HepG2 (cell line): Measurements from ENCODE around the gene ITPR1. TPM values are rescaled to one million over a fixed set of nuclear protein-coding genes. Genes with fewer than 3 reads are reported as not detected.
A peak's percentile ranks its signal among the peaks of the same experiment; 100 is the strongest.

Source experiments
- ATAC-seq: fragments of 200-7000 bp; cut with Tn5 transposase; 3 replicates; pipeline ENCODE4 v1.9.1; 2020; ENCODE audit warnings: mild to moderate bottlenecking, moderate library complexity
- BruUV-seq: library from RNA; stranded (reverse); fragments of 400-500 nt; replicated peaks from 2 replicates; lab custom pipeline; 2021; lab: Mats Ljungman, UMichigan
- CTCF ChIA-PET: fragments of 300-600 bp; formaldehyde crosslinking; extraction: SDS; loops from one replicate; lab custom pipeline; 2021; ENCODE audit warnings: low total read pairs, inconsistent platforms, low intra/inter-chr PET ratio; lab: Yijun Ruan, JAX
- POLR2A ChIA-PET: fragments of 350-600 bp; sonication (Branson Sonifier 250); formaldehyde crosslinking; loops from one replicate; lab custom pipeline; 2020; ENCODE audit warnings: antibody characterized with exemption, inconsistent platforms; lab: Yijun Ruan, JAX
- DNase-seq: peaks from one replicate; pipeline ENCODE4 v3.0.0-alpha.2; 2015; ENCODE audit warnings: low spot score
- FAIRE-seq: peaks from 3 replicates; lab custom pipeline; 2011; peaks lifted over from hg19 to GRCh38; lab: Jason Lieb, UNC
- H2AFZ ChIP-seq: one replicate; pipeline ENCODE4 v1.6.1; 2011; ENCODE audit warnings: low read length, inconsistent platforms
- H3K27ac ChIP-seq: fragments of 300-600 bp; 3 replicates; pipeline ENCODE4 v1.8.0; 2011; ENCODE audit warnings: mixed run types, mild to moderate bottlenecking, mixed read lengths, low read length, inconsistent platforms; ENCODE audit not compliant: insufficient read depth; ENCODE audit errors: extremely low read length
- H3K27me3 ChIP-seq, 2 experiments: fragments of 200-600 bp in 1 of 2; 2 replicates in 1 of 2; 3 replicates in 1 of 2; pipeline versions ENCODE4 v1.6.0 to v1.8.0; 2011; ENCODE audit warnings: low read length in 2 of 2, mild to moderate bottlenecking in 2 of 2, moderate library complexity in 2 of 2, inconsistent platforms in 1 of 2; ENCODE audit not compliant: insufficient read depth in 2 of 2, control insufficient read depth in 1 of 2
- H3K36me3 ChIP-seq, 2 experiments: fragments of 200-600 bp in 1 of 2; replicated peaks in 1 of 2; 2 replicates in 1 of 2; 3 replicates in 1 of 2; pipeline versions ENCODE4 v1.5.1 to v1.8.0; 2011; ENCODE audit warnings: low read length in 2 of 2, inconsistent platforms in 1 of 2; ENCODE audit not compliant: insufficient read depth in 2 of 2, control insufficient read depth in 1 of 2
- H3K4me1 ChIP-seq: 2 replicates; pipeline ENCODE4 v1.5.1; 2012; ENCODE audit warnings: low read length, inconsistent platforms; ENCODE audit not compliant: insufficient read depth
- H3K4me2 ChIP-seq: 2 replicates; pipeline ENCODE4 v1.6.0; 2011; ENCODE audit warnings: low read depth, low read length, inconsistent platforms
- H3K4me3 ChIP-seq, 3 experiments: fragments of 200-600 bp in 1 of 3; sonication (generic), shearing (Covaris generic) in 1 of 3; replicated peaks in 1 of 3; 2 replicates each; pipeline ENCODE4 v1.5.1; 2011 to 2016; ENCODE audit warnings: low read length in 3 of 3, inconsistent platforms in 2 of 3, low read depth in 2 of 3, mild to moderate bottlenecking in 2 of 3, control low read depth in 1 of 3, mixed read lengths in 1 of 3; ENCODE audit not compliant: insufficient read depth in 1 of 3
- H3K79me2 ChIP-seq: one replicate; pipeline ENCODE4 v1.6.1; 2011; ENCODE audit warnings: low read length, inconsistent platforms; ENCODE audit not compliant: insufficient read depth
- H3K9ac ChIP-seq: 2 replicates; pipeline ENCODE4 v1.6.0; 2011; ENCODE audit warnings: mild to moderate bottlenecking, low read depth, low read length, inconsistent platforms; ENCODE audit not compliant: insufficient read depth
- H3K9me3 ChIP-seq: 2 replicates; pipeline ENCODE4 v1.5.1; 2012; ENCODE audit warnings: mild to moderate bottlenecking, low read length
- H4K20me1 ChIP-seq: 2 replicates; pipeline ENCODE4 v1.6.0; 2011; ENCODE audit warnings: inconsistent platforms, mild to moderate bottlenecking, low read length, moderate library complexity; ENCODE audit not compliant: insufficient read depth
- AGO1 ChIP-seq: fragments of 200-400 bp; formaldehyde crosslinking; IDR thresholded peaks from 2 replicates; pipeline ENCODE4 v1.6.1; 2017; ENCODE audit warnings: mild to moderate bottlenecking, low read depth, low read length, moderate library complexity; ENCODE audit not compliant: poor library complexity, severe bottlenecking
- BATF2 ChIP-seq: sonication (generic); formaldehyde crosslinking; IDR thresholded peaks from 2 replicates; pipeline ENCODE4 v1.8.0; 2022; ENCODE audit warnings: mild to moderate bottlenecking, missing genetic modification reagents, moderate library complexity
- CENPX ChIP-seq: sonication (generic); formaldehyde crosslinking; IDR thresholded peaks from 2 replicates; pipeline ENCODE4 v1.9.0; 2021; ENCODE audit warnings: mild to moderate bottlenecking, missing genetic modification reagents, moderate library complexity
- FUBP1 ChIP-seq: sonication (generic); formaldehyde crosslinking; IDR thresholded peaks from 2 replicates; pipeline ENCODE4 v1.5.1; 2020; ENCODE audit warnings: missing genetic modification reagents, mild to moderate bottlenecking, borderline replicate concordance
- GABPB1 ChIP-seq: IDR thresholded peaks from 2 replicates; pipeline ENCODE4 v1.6.1; 2016; ENCODE audit warnings: mild to moderate bottlenecking, missing genetic modification reagents, moderate library complexity, missing compliant biosample characterization
- NCOA2 ChIP-seq: sonication (generic); formaldehyde crosslinking; IDR thresholded peaks from 2 replicates; pipeline ENCODE4 v1.8.0; 2022; ENCODE audit warnings: inconsistent platforms
- PHF5A ChIP-seq: IDR thresholded peaks from one replicate; pipeline ENCODE4 v1.6.1; 2018; ENCODE audit warnings: low read depth, missing genetic modification reagents; ENCODE audit not compliant: unreplicated experiment
- ZBED4 ChIP-seq: sonication (generic); formaldehyde crosslinking; IDR thresholded peaks from 2 replicates; pipeline ENCODE4 v1.4.0; 2020; ENCODE audit warnings: missing genetic modification reagents, borderline replicate concordance
- ZBTB46 ChIP-seq: sonication (generic); formaldehyde crosslinking; IDR thresholded peaks from 2 replicates; pipeline ENCODE4 v1.4.0; 2020; ENCODE audit warnings: mild to moderate bottlenecking, missing genetic modification reagents, borderline replicate concordance
- ZFP91 ChIP-seq: sonication (generic); formaldehyde crosslinking; IDR thresholded peaks from 2 replicates; pipeline ENCODE4 v1.9.0; 2022; ENCODE audit warnings: missing genetic modification reagents, mild to moderate bottlenecking, borderline replicate concordance
- ZNF44 ChIP-seq: sonication (generic); formaldehyde crosslinking; IDR thresholded peaks from 2 replicates; pipeline ENCODE4 v1.5.1; 2020; ENCODE audit warnings: mild to moderate bottlenecking, missing genetic modification reagents
- ZNF501 ChIP-seq: sonication (generic); formaldehyde crosslinking; IDR thresholded peaks from 2 replicates; pipeline ENCODE4 v1.5.1; 2020; ENCODE audit warnings: mild to moderate bottlenecking, moderate library complexity, missing genetic modification reagents
- ZNF780A ChIP-seq: sonication (generic); formaldehyde crosslinking; IDR thresholded peaks from 2 replicates; pipeline ENCODE4 v1.8.0; 2022; ENCODE audit warnings: mild to moderate bottlenecking, missing genetic modification reagents, moderate library complexity
- WGBS: methylation state at CpG from one replicate; pipeline ENCODE4 v1.1.6; 2017; ENCODE audit warnings: low lambda C conversion rate; 5-methylcytosine and 5-hydroxymethylcytosine counted together
- in situ Hi-C: cut with HindIII; loops from 2 replicates; pipeline ENCODE4 v1.10.0; 2017; ENCODE audit warnings: low pct_unique_long_range_greater_than_20kb; ENCODE audit not compliant: extremely low pct_ligation_motif_present
- intact Hi-C: fragments of 100-400 bp; cut with micrococcal nuclease; formaldehyde crosslinking; loops from one replicate; pipeline ENCODE4 v1.10.0; 2022; ENCODE audit not compliant: unreplicated experiment
- polyA plus RNA-seq, 8 experiments: library from polyadenylated mRNA; depleted of rRNA in 3 of 8; stranded (reverse) in 7 of 8; unstranded in 1 of 8; fragments of >200 nt; fragmentation: Illumina TruSeq in 4 of 8; extraction: Trizol in 4 of 8; gene quantifications; 2 replicates each; pipeline versions ENCODE4 v1.2.1 to v1.2.3, GENCODE V29; 2011 to 2016; ENCODE audit warnings: low read depth in 4 of 8, missing spikeins in 1 of 8, mixed read lengths in 1 of 8; ENCODE audit not compliant: insufficient read depth in 1 of 8
- total RNA-seq, 5 experiments: library from RNA; depleted of rRNA; stranded (reverse); fragments of >200 nt; fragmentation: Illumina TruSeq; extraction: Trizol; gene quantifications; 2 replicates each; pipeline ENCODE4 v1.2.3, GENCODE V29; 2016; ENCODE audit warnings: low read depth in 1 of 5

The ITPR1 gene
- total and polyA plus RNA-seq, 2 of the 13 experiments (the other 11 are each of a cell fraction or from before 2014, with no cell fraction given): 10.0 to 11.4 TPM

- 90% methylated on average over 13 of the region's 13 CpGs for WGBS
- BruUV-seq: TSS peak; percentile 56
- Histone ChIP-seq H3K36me3 (no peaks in the 10 kb centered on the region), H3K27me3 (peaks cover 0 to 1% of the 10 kb centered on the region in 2 experiments; a peak in 3 of 5 replicates), H3K9ac (peak overlapping the region; percentile 89), H3K9me3 (no peaks in the 10 kb centered on the region), H3K4me2 (peak overlapping the region; percentile 86), H3K79me2 (peaks cover 11% of the 10 kb centered on the region)
- no peak for FAIRE-seq
- intact Hi-C loops: loop anchor here (2.0 kb wide), 1 partner anchor 25 kb away; the partner anchor contains the start of gene ITPR1
- in situ Hi-C loops: no loop called here
- POLR2A ChIA-PET: interaction anchor here (0.6 to 1.6 kb wide), 13 partner anchors 10 to 559 kb away, joined by 3 to 49 read pairs (median 4); partner anchors contain the start of gene ITPR1
- TF ChIP-seq ZNF780A (CRISPR knock-in tag): 0 out of 2 replicates have a peak, but pooled peaks have one; percentile 27
- TF ChIP-seq GABPB1: no peak
- TF ChIP-seq ZNF501 (CRISPR knock-in tag): no peak
- no peak for TF ChIP-seq PHF5A
- TF ChIP-seq BATF2 (CRISPR knock-in tag): peak; percentile 12; the same call in 1 of the 2 replicates
- TF ChIP-seq ZFP91: peak; percentile 97; the same call in 1 of the 2 replicates
- TF ChIP-seq FUBP1 (CRISPR knock-in tag): no peak
- TF ChIP-seq NCOA2: no peak
- TF ChIP-seq ZBED4: 0 out of 2 replicates have a peak, but pooled peaks have one; percentile 1
- no peak for TF ChIP-seq ZNF44 (CRISPR knock-in tag)
- no peak for TF ChIP-seq CENPX
- TF ChIP-seq AGO1: no peak
- 0 out of 2 replicates have a peak, but pooled peaks have one; percentile 2 for TF ChIP-seq ZBTB46 (CRISPR knock-in tag)
- TF ChIP-seq, all 625 proteins: peak for 5
- Histone ChIP-seq H4K20me1 (no peaks in the 10 kb centered on the region), H3K27ac (peak overlapping the region; percentile 88), H3K4me1 (peaks cover 15% of the 10 kb centered on the region), H2AFZ (peak overlapping the region; percentile 91), H3K4me3 (peak overlapping the region in 2 of 3 experiments; percentile 73 to 85; a peak in 4 of 6 replicates)
- DNase-seq (no peak), ATAC-seq (no peak)
- CTCF ChIA-PET: no interaction called here
Measured at GRCh38 chr3:4467522-4467867, 25.7 kb upstream of the ITPR1 start.
